Measurements from ENCODE around the gene NDUFA9.
A peak's percentile ranks its signal among the peaks of the same experiment; 100 is the strongest.

The NDUFA9 gene

DNA sequence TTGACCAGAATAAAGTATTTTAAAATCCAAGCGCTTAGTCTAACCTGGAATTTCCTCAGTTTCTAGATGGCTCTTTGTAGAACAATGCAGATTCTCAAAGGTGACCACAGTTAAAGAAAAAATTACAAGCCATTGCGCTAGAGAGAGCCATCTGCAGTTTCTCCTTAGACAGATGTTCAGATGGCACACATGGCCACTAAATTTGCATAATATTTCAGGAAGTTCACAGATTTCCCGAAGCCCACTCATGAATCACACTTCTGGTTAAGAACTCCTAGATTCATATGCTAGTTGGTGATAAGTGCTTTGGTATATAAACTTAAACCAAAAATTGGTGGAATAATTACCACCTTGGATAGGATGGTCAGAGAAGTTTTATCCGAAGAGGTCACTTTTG is 812 bp upstream of the NDUFA9 start:
- peak overlapping the region; percentile 91 for H3K4me3 ChIP-seq (ENCODE audit: low read depth, low read length)
- TF ChIP-seq, protein P1, sequence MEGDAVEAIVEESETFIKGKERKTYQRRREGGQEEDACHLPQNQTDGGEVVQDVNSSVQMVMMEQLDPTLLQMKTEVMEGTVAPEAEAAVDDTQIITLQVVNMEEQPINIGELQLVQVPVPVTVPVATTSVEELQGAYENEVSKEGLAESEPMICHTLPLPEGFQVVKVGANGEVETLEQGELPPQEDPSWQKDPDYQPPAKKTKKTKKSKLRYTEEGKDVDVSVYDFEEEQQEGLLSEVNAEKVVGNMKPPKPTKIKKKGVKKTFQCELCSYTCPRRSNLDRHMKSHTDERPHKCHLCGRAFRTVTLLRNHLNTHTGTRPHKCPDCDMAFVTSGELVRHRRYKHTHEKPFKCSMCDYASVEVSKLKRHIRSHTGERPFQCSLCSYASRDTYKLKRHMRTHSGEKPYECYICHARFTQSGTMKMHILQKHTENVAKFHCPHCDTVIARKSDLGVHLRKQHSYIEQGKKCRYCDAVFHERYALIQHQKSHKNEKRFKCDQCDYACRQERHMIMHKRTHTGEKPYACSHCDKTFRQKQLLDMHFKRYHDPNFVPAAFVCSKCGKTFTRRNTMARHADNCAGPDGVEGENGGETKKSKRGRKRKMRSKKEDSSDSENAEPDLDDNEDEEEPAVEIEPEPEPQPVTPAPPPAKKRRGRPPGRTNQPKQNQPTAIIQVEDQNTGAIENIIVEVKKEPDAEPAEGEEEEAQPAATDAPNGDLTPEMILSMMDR (IDR thresholded peaks at IDR 0.05; ENCODE audit: low read depth, low read length): no peak

DNA sequence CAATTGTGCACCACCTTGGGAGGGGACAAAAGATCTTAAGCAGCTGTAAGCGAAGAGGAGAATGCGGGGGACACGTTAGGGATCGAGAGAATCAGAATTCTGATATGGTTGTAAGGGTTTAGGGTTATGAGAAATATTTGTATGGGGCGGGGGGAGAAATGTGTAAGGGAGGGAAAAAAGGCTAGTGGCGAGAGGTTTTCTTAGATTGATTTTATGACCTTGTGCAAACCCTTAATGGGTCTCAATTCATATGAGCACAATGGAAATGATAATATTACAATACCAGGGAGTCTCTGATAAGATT is 396 bp downstream of the NDUFA9 start:
- peak overlapping the region; percentile 91 for H3K4me3 ChIP-seq (ENCODE audit: low read depth, low read length)
- TF ChIP-seq, protein P1 (IDR thresholded peaks at IDR 0.05; ENCODE audit: low read depth, low read length): no peak

DNA sequence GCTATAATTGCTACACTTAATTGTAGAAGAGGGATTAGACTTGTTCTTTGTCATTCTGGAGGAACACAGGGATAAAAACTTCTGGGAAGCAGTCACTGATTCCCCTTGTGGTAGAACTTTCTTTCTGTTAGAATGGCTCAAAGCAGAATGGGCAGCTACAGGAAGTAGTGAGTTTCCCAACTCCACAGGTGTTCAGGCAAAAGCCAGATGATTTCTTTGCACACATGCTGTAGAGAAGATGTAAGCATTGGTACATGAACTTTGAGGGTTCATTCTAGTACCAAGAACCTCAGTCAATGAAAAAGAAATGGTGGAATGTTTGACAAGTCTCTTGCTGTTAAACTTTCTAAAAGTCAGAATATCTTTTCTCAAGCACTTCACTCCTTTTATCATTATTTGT is 4.3 kb downstream of the NDUFA9 start:
- no peak overlapping the region for H3K4me3 ChIP-seq (ENCODE audit: low read depth, low read length)
- TF ChIP-seq, protein P1 (IDR thresholded peaks at IDR 0.05; ENCODE audit: low read depth, low read length): no peak

DNA sequence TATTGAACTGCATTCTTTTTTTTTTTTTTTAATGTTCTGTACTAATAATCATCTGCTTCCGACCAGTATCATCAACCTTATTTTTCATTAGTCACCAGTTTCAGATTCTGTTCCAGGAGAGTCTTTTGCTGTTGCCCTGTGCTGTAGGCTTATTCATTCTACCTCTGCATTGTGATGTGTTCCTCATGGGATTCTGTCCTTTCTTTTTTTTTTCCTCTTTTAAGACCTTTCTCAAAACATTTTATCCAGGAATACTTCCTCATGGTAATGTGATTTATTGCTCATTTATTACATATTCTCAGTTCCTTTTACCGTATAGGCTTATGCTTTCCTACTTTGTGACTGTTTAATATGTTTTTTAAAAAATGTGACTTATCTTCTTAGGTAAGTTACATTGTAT is 4.8 kb downstream of the NDUFA9 start:
- H3K4me3 ChIP-seq (ENCODE audit: low read depth, low read length): no peak overlapping the region
- TF ChIP-seq, protein P1 (IDR thresholded peaks at IDR 0.05; ENCODE audit: low read depth, low read length): no peak

DNA sequence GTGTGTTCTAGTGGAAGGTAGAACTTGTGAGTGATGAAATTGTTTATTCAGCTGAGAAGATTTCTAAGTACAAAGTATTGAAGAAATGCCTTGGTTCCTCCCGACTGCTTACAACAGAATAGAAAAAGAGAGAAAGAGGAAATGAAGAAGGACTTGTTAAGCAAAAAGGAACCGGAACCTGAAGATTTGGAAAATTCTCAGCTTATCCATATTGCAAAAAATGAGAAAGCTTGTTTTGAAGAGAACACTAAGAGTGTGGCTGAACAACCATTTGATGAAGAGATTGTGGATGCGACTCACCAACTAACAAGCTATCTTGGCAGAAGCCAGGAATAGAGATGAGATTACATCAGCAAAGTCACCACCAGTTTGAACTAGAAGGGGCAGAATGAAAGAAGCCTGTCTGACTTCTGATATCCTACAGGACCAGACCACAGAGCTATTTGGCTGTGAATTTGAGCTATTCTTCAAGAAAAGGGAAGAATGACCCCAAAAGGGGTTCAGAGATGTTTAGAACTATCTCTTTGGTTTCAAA is 15.1 kb downstream of the NDUFA9 start:
- no peak overlapping the region for H3K4me3 ChIP-seq (ENCODE audit: low read depth, low read length)

DNA sequence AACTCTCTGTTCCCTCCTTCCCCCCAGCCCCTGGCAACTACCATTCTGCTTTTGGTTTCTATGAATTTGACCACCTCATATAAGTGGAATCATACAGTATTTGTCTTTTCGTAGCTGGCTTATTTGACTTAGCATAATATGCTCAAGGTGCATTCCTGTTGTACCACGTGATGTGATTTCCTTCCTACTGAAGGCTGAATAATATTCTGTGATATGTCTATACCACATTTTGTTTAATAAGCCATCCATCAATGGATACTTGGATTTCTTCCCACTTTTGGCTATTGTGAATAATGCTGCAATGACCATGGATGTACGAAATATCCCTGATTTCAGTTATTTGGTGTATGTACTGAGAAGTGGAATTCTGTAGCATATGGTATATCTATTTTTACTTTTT is 16.3 kb downstream of the NDUFA9 start:
- TF ChIP-seq, protein P1 (IDR thresholded peaks at IDR 0.05; ENCODE audit: low read depth, low read length): no peak

More for the DNA sequence above, 15.1 kb downstream of the NDUFA9 start:
- TF ChIP-seq, protein P1 (IDR thresholded peaks at IDR 0.05; ENCODE audit: low read depth, low read length): no peak

DNA sequence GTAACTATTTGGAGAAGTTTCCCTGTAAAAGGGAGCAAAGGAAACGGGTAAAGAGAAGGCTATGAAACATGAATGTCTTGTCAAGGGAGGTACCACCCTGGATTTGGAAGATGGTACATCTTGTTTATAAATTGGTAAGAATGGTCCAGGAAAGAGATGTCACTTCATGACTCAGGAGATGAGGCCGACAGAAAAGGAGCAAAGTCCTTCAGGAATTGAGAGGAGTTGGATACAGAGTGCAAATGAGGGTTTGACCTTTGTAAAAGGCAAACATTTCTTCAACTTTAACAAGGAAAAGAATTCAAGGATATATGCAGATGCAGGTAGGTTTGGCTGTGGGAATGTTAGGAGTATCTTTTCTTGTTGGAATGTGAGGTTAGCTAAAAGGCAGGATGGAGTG is 30.8 kb downstream of the NDUFA9 start:
- no peak overlapping the region for H3K4me3 ChIP-seq (ENCODE audit: low read depth, low read length)
- TF ChIP-seq, protein P1 (IDR thresholded peaks at IDR 0.05; ENCODE audit: low read depth, low read length): no peak

More for the DNA sequence above, 16.3 kb downstream of the NDUFA9 start:
- no peak overlapping the region for H3K4me3 ChIP-seq (ENCODE audit: low read depth, low read length)
